H1 (cell line): ENCODE measurements around the gene RNASE4.

Source experiments
- GTF2F1 ChIP-seq: IDR thresholded peaks from 2 replicates; pipeline ENCODE4 v1.6.1; 2012; ENCODE audit warnings: low read depth, low read length, improper control_type of control experiment, borderline replicate concordance
- TF ChIP-seq, protein P1 (sequence below): IDR thresholded peaks from 2 replicates; pipeline ENCODE4 v1.6.1; 2012; ENCODE audit warnings: inconsistent platforms
- TF ChIP-seq, protein P2 (sequence below): IDR thresholded peaks from 2 replicates; pipeline ENCODE4 v1.6.1; 2011; ENCODE audit warnings: low read depth, mild to moderate bottlenecking, low read length; ENCODE audit not compliant: insufficient read depth

DNA sequence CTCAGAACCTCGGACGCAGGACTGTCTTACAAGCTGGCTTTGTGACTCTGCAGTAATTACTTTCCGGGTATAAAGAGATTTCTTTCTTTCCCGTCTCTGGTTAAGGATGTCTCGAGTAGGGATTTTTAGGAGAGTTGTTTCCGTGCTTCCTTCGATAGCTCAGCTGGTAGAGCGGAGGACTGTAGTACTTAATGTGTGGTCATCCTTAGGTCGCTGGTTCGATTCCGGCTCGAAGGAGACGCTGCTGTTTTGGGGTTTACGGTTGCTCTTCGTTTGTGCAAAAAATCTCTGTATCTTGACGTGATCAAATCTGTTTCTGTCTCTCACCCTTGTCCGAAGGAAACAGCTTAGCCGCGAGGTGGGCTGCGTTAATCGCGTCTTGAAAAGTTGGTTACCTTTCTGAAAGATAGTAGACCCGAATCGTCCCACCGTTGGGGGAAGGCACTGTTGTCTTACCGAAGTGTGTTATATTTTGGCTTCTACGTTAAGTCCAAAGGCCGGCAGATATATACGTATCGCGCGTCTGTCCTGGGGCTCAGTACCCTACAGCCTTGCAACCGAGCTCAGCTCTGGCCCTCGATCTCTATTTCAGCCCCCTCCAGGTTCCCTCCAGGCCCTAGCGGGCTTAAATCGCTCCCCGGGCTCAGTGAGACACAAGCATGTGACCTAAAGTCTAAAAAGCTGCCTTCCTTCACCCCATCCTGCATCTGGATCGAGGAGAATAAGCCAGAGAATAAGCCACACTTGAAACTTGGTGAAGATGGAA lies 1.1 kb upstream of the RNASE4 start:
- no peak for TF ChIP-seq GTF2F1
- TF ChIP-seq, protein P1, sequence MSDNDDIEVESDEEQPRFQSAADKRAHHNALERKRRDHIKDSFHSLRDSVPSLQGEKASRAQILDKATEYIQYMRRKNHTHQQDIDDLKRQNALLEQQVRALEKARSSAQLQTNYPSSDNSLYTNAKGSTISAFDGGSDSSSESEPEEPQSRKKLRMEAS: no peak
- TF ChIP-seq, protein P2, sequence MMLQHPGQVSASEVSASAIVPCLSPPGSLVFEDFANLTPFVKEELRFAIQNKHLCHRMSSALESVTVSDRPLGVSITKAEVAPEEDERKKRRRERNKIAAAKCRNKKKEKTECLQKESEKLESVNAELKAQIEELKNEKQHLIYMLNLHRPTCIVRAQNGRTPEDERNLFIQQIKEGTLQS: no peak
